HepG2 (cell line): ENCODE measurements around the gene CMTM8.

Experiments
- E2F5 ChIP-seq: sonication (generic); formaldehyde crosslinking; conservative IDR thresholded peaks from 2 replicates; pipeline ENCODE4 v1.4.0; 2020; ENCODE audit warnings: missing genetic modification reagents
- SMC3 ChIP-seq: IDR thresholded peaks from 2 replicates; pipeline ENCODE4 v1.6.1; 2011; ENCODE audit warnings: low read length, improper control_type of control experiment

GRCh38 chr3:32395496-32395895, 157.0 kb downstream of the CMTM8 start:
- TF ChIP-seq E2F5 = no peak
- no peak for TF ChIP-seq SMC3
